ENCODE data around the gene REC114.
"Not testable (repeated sequence)": the region's sequence is repeated elsewhere in the genome, so short reads cannot be mapped to it uniquely, and the experiment has no call there.

Gene REC114

GRCh38 chr15:73538123-73538522 lies 95.2 kb downstream of the REC114 start:
- Histone ChIP-seq H3K4me1 (ENCODE audit: insufficient read depth, low read length) (no peaks in the 10 kb centered on the region), H3K9ac (ENCODE audit: low read depth, low read length) (no peak overlapping the region), H3K27me3 (ENCODE audit: insufficient read depth, low read length) (no peaks in the 10 kb centered on the region), H3K9me3 (ENCODE audit: insufficient read depth, low read depth, low read length) (no peaks in the 10 kb centered on the region), H3K4me3 (ENCODE audit: low read length) (no peak overlapping the region), H3K36me3 (ENCODE audit: insufficient read depth, low read depth, low read length) (no peaks in the 10 kb centered on the region), H3K27ac (ENCODE audit: low read length) (no peak overlapping the region)

GRCh38 chr15:73538563-73539211 lies 95.7 kb downstream of the REC114 start:
- H3K9ac ChIP-seq (ENCODE audit: low read depth, low read length), result no peak overlapping the region
- no peaks in the 10 kb centered on the region for H3K9me3 ChIP-seq (ENCODE audit: insufficient read depth, low read depth, low read length)
- H3K4me3 ChIP-seq (ENCODE audit: low read length), result no peak overlapping the region
- H3K27ac ChIP-seq (ENCODE audit: low read length), result no peak overlapping the region
- H3K36me3 ChIP-seq (ENCODE audit: insufficient read depth, low read depth, low read length), result no peaks in the 10 kb centered on the region
- no peaks in the 10 kb centered on the region for H3K4me1 ChIP-seq (ENCODE audit: insufficient read depth, low read length)
- no peaks in the 10 kb centered on the region for H3K27me3 ChIP-seq (ENCODE audit: insufficient read depth, low read length)

GRCh38 chr15:73539212-73540128 lies 96.5 kb downstream of the REC114 start:
- H3K27ac ChIP-seq (ENCODE audit: low read length), result no peak overlapping the region
- no peaks in the 10 kb centered on the region for H3K9me3 ChIP-seq (ENCODE audit: insufficient read depth, low read depth, low read length)
- no peaks in the 10 kb centered on the region for H3K4me1 ChIP-seq (ENCODE audit: insufficient read depth, low read length)
- H3K9ac ChIP-seq (ENCODE audit: low read depth, low read length), result no peak overlapping the region
- no peak overlapping the region for H3K4me3 ChIP-seq (ENCODE audit: low read length)
- H3K27me3 ChIP-seq (ENCODE audit: insufficient read depth, low read length), result no peaks in the 10 kb centered on the region
- no peaks in the 10 kb centered on the region for H3K36me3 ChIP-seq (ENCODE audit: insufficient read depth, low read depth, low read length)

- no peak overlapping the region for H3K9ac ChIP-seq (ENCODE audit: low read depth, low read length)
- no peaks in the 10 kb centered on the region for H3K27me3 ChIP-seq (ENCODE audit: insufficient read depth, low read length)
- no peaks in the 10 kb centered on the region for H3K36me3 ChIP-seq (ENCODE audit: insufficient read depth, low read depth, low read length)
- H3K27ac ChIP-seq (ENCODE audit: low read length), result no peak overlapping the region
- H3K4me1 ChIP-seq (ENCODE audit: insufficient read depth, low read length), result no peaks in the 10 kb centered on the region
- no peaks in the 10 kb centered on the region for H3K9me3 ChIP-seq (ENCODE audit: insufficient read depth, low read depth, low read length)
- no peak overlapping the region for H3K4me3 ChIP-seq (ENCODE audit: low read length)
Observed at GRCh38 chr15:73540161-73540560, 97.2 kb downstream of the REC114 start.

- Histone ChIP-seq H3K36me3 (ENCODE audit: insufficient read depth, low read depth, low read length) (no peaks in the 10 kb centered on the region), H3K4me1 (ENCODE audit: insufficient read depth, low read length) (no peaks in the 10 kb centered on the region), H3K4me3 (ENCODE audit: low read length) (no peak overlapping the region), H3K27me3 (ENCODE audit: insufficient read depth, low read length) (no peaks in the 10 kb centered on the region), H3K27ac (ENCODE audit: low read length) (no peak overlapping the region), H3K9me3 (ENCODE audit: insufficient read depth, low read depth, low read length) (no peaks in the 10 kb centered on the region), H3K9ac (ENCODE audit: low read depth, low read length) (no peak overlapping the region)
Observed at GRCh38 chr15:73541479-73541878, 98.5 kb downstream of the REC114 start.

GRCh38 chr15:73548925-73549324 lies 106.0 kb downstream of the REC114 start:
- H3K9ac ChIP-seq (ENCODE audit: low read depth, low read length); H3K4me1 ChIP-seq (ENCODE audit: insufficient read depth, low read length); H3K36me3 ChIP-seq (ENCODE audit: insufficient read depth, low read depth, low read length); H3K4me3 ChIP-seq (ENCODE audit: low read length); H3K27me3 ChIP-seq (ENCODE audit: insufficient read depth, low read length); H3K27ac ChIP-seq (ENCODE audit: low read length); H3K9me3 ChIP-seq (ENCODE audit: insufficient read depth, low read depth, low read length): not testable (repeated sequence)

- Histone ChIP-seq H3K36me3 (ENCODE audit: insufficient read depth, low read depth, low read length) (no peaks in the 10 kb centered on the region), H3K9me3 (ENCODE audit: insufficient read depth, low read depth, low read length) (no peaks in the 10 kb centered on the region), H3K4me3 (ENCODE audit: low read length) (no peak overlapping the region), H3K4me1 (ENCODE audit: insufficient read depth, low read length) (peaks cover 6% of the 10 kb centered on the region; the same call in 1 of the 2 replicates), H3K27me3 (ENCODE audit: insufficient read depth, low read length) (no peaks in the 10 kb centered on the region), H3K9ac (ENCODE audit: low read depth, low read length) (no peak overlapping the region), H3K27ac (ENCODE audit: low read length) (no peak overlapping the region)
Observed at GRCh38 chr15:73550190-73550589, 107.2 kb downstream of the REC114 start.

GRCh38 chr15:73555080-73555479 lies 112.1 kb downstream of the REC114 start:
- Histone ChIP-seq H3K4me1 (ENCODE audit: insufficient read depth, low read length) (peaks cover 6% of the 10 kb centered on the region; the same call in 1 of the 2 replicates), H3K36me3 (ENCODE audit: insufficient read depth, low read depth, low read length) (peaks cover 27% of the 10 kb centered on the region), H3K27me3 (ENCODE audit: insufficient read depth, low read length) (no peaks in the 10 kb centered on the region), H3K9ac (ENCODE audit: low read depth, low read length) (no peak overlapping the region), H3K4me3 (ENCODE audit: low read length) (no peak overlapping the region), H3K27ac (ENCODE audit: low read length) (no peak overlapping the region), H3K9me3 (ENCODE audit: insufficient read depth, low read depth, low read length) (no peaks in the 10 kb centered on the region)

- Histone ChIP-seq H3K9ac (ENCODE audit: low read depth, low read length) (no peak overlapping the region), H3K9me3 (ENCODE audit: insufficient read depth, low read depth, low read length) (no peaks in the 10 kb centered on the region), H3K27ac (ENCODE audit: low read length) (no peak overlapping the region), H3K4me3 (ENCODE audit: low read length) (no peak overlapping the region), H3K36me3 (ENCODE audit: insufficient read depth, low read depth, low read length) (peaks cover 59% of the 10 kb centered on the region), H3K27me3 (ENCODE audit: insufficient read depth, low read length) (no peaks in the 10 kb centered on the region), H3K4me1 (ENCODE audit: insufficient read depth, low read length) (peaks cover 6% of the 10 kb centered on the region; the same call in 1 of the 2 replicates)
Observed at GRCh38 chr15:73558529-73558928, 115.6 kb downstream of the REC114 start.

- no peaks in the 10 kb centered on the region for H3K4me1 ChIP-seq (ENCODE audit: insufficient read depth, low read length)
- no peak overlapping the region for H3K4me3 ChIP-seq (ENCODE audit: low read length)
- H3K27ac ChIP-seq (ENCODE audit: low read length), result no peak overlapping the region
- peaks cover 77% of the 10 kb centered on the region for H3K36me3 ChIP-seq (ENCODE audit: insufficient read depth, low read depth, low read length)
- no peaks in the 10 kb centered on the region for H3K9me3 ChIP-seq (ENCODE audit: insufficient read depth, low read depth, low read length)
- no peaks in the 10 kb centered on the region for H3K27me3 ChIP-seq (ENCODE audit: insufficient read depth, low read length)
- H3K9ac ChIP-seq (ENCODE audit: low read depth, low read length), result no peak overlapping the region
Observed at GRCh38 chr15:73560501-73561117, 117.6 kb downstream of the REC114 start.

GRCh38 chr15:73564255-73564654 lies 121.3 kb downstream of the REC114 start:
- Histone ChIP-seq H3K27ac (ENCODE audit: low read length) (no peak overlapping the region), H3K27me3 (ENCODE audit: insufficient read depth, low read length) (no peaks in the 10 kb centered on the region), H3K9ac (ENCODE audit: low read depth, low read length) (no peak overlapping the region), H3K4me1 (ENCODE audit: insufficient read depth, low read length) (no peaks in the 10 kb centered on the region), H3K36me3 (ENCODE audit: insufficient read depth, low read depth, low read length) (peaks cover 94% of the 10 kb centered on the region), H3K9me3 (ENCODE audit: insufficient read depth, low read depth, low read length) (no peaks in the 10 kb centered on the region), H3K4me3 (ENCODE audit: low read length) (no peak overlapping the region)
